ENCODE measurements around the gene RHBDF1. TPM values are rescaled to one million over a fixed set of nuclear protein-coding genes. Genes with fewer than 3 reads are reported as not detected.

RHBDF1 gene
- polyA plus RNA-seq, 1 of the 3 experiments (the other 2 are of a cell fraction): 54.1 TPM

GRCh38 chr16:65745-66144 lies 6.7 kb downstream of the RHBDF1 start:
- Histone ChIP-seq H3K36me3 (replicated peaks in 1 of 2; ENCODE audit: control insufficient read depth in 1 of 2, insufficient read depth in 2 of 2, low read length in 1 of 2) (peaks cover 3 to 29% of the 10 kb centered on the region in 2 experiments), H3F3A (replicated peaks; ENCODE audit: insufficient read depth) (no peaks in the 10 kb centered on the region), H3K4me1 (ENCODE audit: control insufficient read depth in 1 of 2, insufficient read depth in 2 of 2, low read depth in 1 of 2, low read length in 1 of 2) (peaks cover 0 to 3% of the 10 kb centered on the region in 2 experiments; a peak in 2 of 4 replicates), H3K27me3 (ENCODE audit: insufficient read depth) (no peaks in the 10 kb centered on the region), H3K9me3 (no peaks in the 10 kb centered on the region), H3K9me2 (no peaks in the 10 kb centered on the region), H2AFZ (ENCODE audit: low read depth) (no peak overlapping the region), H3K9ac (no peak overlapping the region), H4K20me1 (ENCODE audit: insufficient read depth) (peaks cover 63% of the 10 kb centered on the region), H3K79me2 (ENCODE audit: insufficient read depth) (peaks cover 45% of the 10 kb centered on the region), H3K4me3 (ENCODE audit: low read depth in 2 of 2, low read length in 1 of 2) (peak overlapping the region in 1 of 2 experiments; percentile 44; a peak in 1 of 4 replicates), H3K27ac (ENCODE audit: low read depth in 2 of 2, low read length in 1 of 2) (no peak overlapping the region), H3K4me2 (0 out of 2 replicates have a peak overlapping the region, but pooled peaks have one; percentile 5)
- no CpG with 5 or more reads among the region's 17 CpGs for WGBS (ENCODE audit: low lambda C conversion rate)
- peak; percentile 95 for DNase-seq
- CTCF ChIA-PET: interaction anchor here (0.5 to 21.2 kb wide), 43 partner anchors 9 to 657 kb away, joined by 3 to 793 read pairs (median 4); partner anchors contain the start of genes AXIN1, HBM, HBQ1 and MPG
- POLR2A ChIA-PET: interaction anchor here (0.6 to 1.0 kb wide), 2 partner anchors 12 to 13 kb away, joined by 3 to 4 read pairs; no protein-coding TSS in a partner anchor
- TF ChIP-seq REST (IDR thresholded peaks at IDR 0.05; ENCODE audit: low read depth, low read length): no peak
- no peak for TF ChIP-seq RXRA (IDR thresholded peaks at IDR 0.05; ENCODE audit: borderline replicate concordance, low read depth)
- TF ChIP-seq FOXJ3 (CRISPR knock-in tag; IDR thresholded peaks at IDR 0.05): no peak
- peak; percentile 91 for TF ChIP-seq CTCF (IDR thresholded peaks at IDR 0.05)
- no peak for TF ChIP-seq PBX3 (IDR thresholded peaks at IDR 0.05)
- no peak for TF ChIP-seq TCF12 (IDR thresholded peaks at IDR 0.05)
- TF ChIP-seq POLR2AphosphoS5 (IDR thresholded peaks at IDR 0.05; ENCODE audit: low read depth, low read length): no peak
- peak; percentile 97 for TF ChIP-seq SMC3 (IDR thresholded peaks at IDR 0.05; ENCODE audit: low read depth, low read length)
- no peak for TF ChIP-seq TAF1 (IDR thresholded peaks at IDR 0.05; ENCODE audit: borderline replicate concordance, low read depth, low read length)
- no peak for TF ChIP-seq GATA2 (CRISPR knock-in tag; IDR thresholded peaks at IDR 0.05)
- TF ChIP-seq RCOR1 (IDR thresholded peaks at IDR 0.05; ENCODE audit: low read length): no peak
- peak; percentile 96 for TF ChIP-seq RAD21 (IDR thresholded peaks at IDR 0.05; ENCODE audit: low read length)
- 0 out of 2 replicates have a peak, but pooled peaks have one; percentile 36 for TF ChIP-seq NFIC (IDR thresholded peaks at IDR 0.05; ENCODE audit: borderline replicate concordance)
- no peak for TF ChIP-seq USF1 (IDR thresholded peaks at IDR 0.05; ENCODE audit: borderline replicate concordance, low read depth)

Measured in SK-N-SH (cell line).